ENCODE data around the gene LEPROT.

DNA sequence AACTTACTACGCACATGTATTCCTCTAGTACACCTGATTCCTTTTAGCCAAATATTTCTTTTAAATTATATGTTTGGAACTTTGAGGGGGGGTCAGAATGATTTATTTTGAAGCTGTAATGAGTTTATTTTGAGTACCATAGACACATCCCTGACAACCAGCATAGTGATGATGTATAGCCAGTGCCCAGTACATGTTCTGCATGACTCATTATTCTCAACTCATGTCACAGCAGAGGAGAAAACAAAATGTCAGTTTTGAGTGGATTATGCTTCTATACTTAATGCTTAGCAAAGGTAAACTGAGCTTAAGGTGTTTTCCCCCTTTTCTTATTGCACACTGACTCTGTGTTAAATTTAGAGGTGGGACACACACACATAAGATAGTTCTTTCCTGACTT, 22.4 kb upstream of the LEPROT start:
- TF ChIP-seq, protein P1, sequence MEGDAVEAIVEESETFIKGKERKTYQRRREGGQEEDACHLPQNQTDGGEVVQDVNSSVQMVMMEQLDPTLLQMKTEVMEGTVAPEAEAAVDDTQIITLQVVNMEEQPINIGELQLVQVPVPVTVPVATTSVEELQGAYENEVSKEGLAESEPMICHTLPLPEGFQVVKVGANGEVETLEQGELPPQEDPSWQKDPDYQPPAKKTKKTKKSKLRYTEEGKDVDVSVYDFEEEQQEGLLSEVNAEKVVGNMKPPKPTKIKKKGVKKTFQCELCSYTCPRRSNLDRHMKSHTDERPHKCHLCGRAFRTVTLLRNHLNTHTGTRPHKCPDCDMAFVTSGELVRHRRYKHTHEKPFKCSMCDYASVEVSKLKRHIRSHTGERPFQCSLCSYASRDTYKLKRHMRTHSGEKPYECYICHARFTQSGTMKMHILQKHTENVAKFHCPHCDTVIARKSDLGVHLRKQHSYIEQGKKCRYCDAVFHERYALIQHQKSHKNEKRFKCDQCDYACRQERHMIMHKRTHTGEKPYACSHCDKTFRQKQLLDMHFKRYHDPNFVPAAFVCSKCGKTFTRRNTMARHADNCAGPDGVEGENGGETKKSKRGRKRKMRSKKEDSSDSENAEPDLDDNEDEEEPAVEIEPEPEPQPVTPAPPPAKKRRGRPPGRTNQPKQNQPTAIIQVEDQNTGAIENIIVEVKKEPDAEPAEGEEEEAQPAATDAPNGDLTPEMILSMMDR (IDR thresholded peaks at IDR 0.05): no peak
- no peak for TF ChIP-seq POLR2A (IDR thresholded peaks at IDR 0.05)
- TF ChIP-seq POLR2AphosphoS5 (IDR thresholded peaks at IDR 0.05; ENCODE audit: insufficient read depth in 1 of 2, low read depth in 1 of 2): no peak
